ENCODE data around the gene TMPRSS9. TPM values are rescaled to one million over a fixed set of nuclear protein-coding genes. Genes with fewer than 3 reads are reported as not detected.

The TMPRSS9 gene
- total RNA-seq, 4 donors from 2014 or later, result not detected

- peaks cover 0 to 48% (median 8%) of the 10 kb centered on the region in 3 donors for H3K36me3 ChIP-seq
- 54 to 66% methylated on average over 12 of the region's 12 CpGs for WGBS, 2 donors
- H3K9me3 ChIP-seq, result peaks cover 0 to 12% (median 1%) of the 10 kb centered on the region in 4 donors
- no peak overlapping the region for H3K27ac ChIP-seq
- H3K27me3 ChIP-seq, result peaks cover 0 to 6% of the 10 kb centered on the region in 2 donors
- H3K4me3 ChIP-seq, result no peak overlapping the region
- no peak for TF ChIP-seq CTCF (IDR thresholded peaks at IDR 0.05)
- no peak for TF ChIP-seq POLR2A (IDR thresholded peaks at IDR 0.05)
- no peak for TF ChIP-seq EP300 (IDR thresholded peaks at IDR 0.05)
- H3K4me1 ChIP-seq, result peaks cover 0 to 3% (median 0%) of the 10 kb centered on the region in 4 donors
- no peak for DNase-seq (ENCODE audit: low spot score in 2 of 2)
These were observed 40.0 kb upstream of the TMPRSS9 start for GRCh38 chr19:2320049-2320448.

GRCh38 chr19:2320939-2321338, 39.1 kb upstream of the TMPRSS9 start:
- Histone ChIP-seq H3K9me3 (peaks cover 0 to 4% (median 0%) of the 10 kb centered on the region in 4 donors), H3K27me3 (peaks cover 0 to 1% of the 10 kb centered on the region in 2 donors), H3K27ac (no peak overlapping the region), H3K36me3 (peaks cover 0 to 57% (median 8%) of the 10 kb centered on the region in 3 donors), H3K4me3 (no peak overlapping the region), H3K4me1 (peaks cover 0 to 5% (median 0%) of the 10 kb centered on the region in 4 donors)
- TF ChIP-seq POLR2A (IDR thresholded peaks at IDR 0.05), result no peak
- TF ChIP-seq CTCF (IDR thresholded peaks at IDR 0.05), result no peak
- TF ChIP-seq EP300 (IDR thresholded peaks at IDR 0.05), result no peak
- WGBS, 2 donors, result 85 to 90% methylated on average over 12 of the region's 12 CpGs
- no peak for DNase-seq (ENCODE audit: low spot score in 2 of 2)

- Histone ChIP-seq H3K4me1 (peaks cover 0 to 12% (median 2%) of the 10 kb centered on the region in 4 donors), H3K36me3 (peaks cover 0 to 58% (median 8%) of the 10 kb centered on the region in 3 donors), H3K9me3 (no peaks in the 10 kb centered on the region), H3K4me3 (no peak overlapping the region), H3K27ac (no peak overlapping the region), H3K27me3 (no peaks in the 10 kb centered on the region)
- no peak for DNase-seq (ENCODE audit: low spot score in 2 of 2)
- 88 to 89% methylated on average over 26 to 34 of the region's 39 CpGs for WGBS, 2 donors
- no peak for TF ChIP-seq POLR2A (IDR thresholded peaks at IDR 0.05)
- no peak for TF ChIP-seq EP300 (IDR thresholded peaks at IDR 0.05)
- TF ChIP-seq CTCF (IDR thresholded peaks at IDR 0.05), result no peak
These were observed 38.3 kb upstream of the TMPRSS9 start for GRCh38 chr19:2321565-2322283.

- Histone ChIP-seq H3K27me3 (no peaks in the 10 kb centered on the region), H3K27ac (no peak overlapping the region), H3K36me3 (peaks cover 0 to 58% (median 8%) of the 10 kb centered on the region in 3 donors), H3K4me1 (peaks cover 0 to 22% (median 13%) of the 10 kb centered on the region in 4 donors), H3K4me3 (no peak overlapping the region), H3K9me3 (no peaks in the 10 kb centered on the region)
- TF ChIP-seq POLR2A (IDR thresholded peaks at IDR 0.05), result no peak
- TF ChIP-seq EP300 (IDR thresholded peaks at IDR 0.05), result no peak
- no peak for TF ChIP-seq CTCF (IDR thresholded peaks at IDR 0.05)
- no peak for DNase-seq (ENCODE audit: low spot score in 2 of 2)
- WGBS, 2 donors, result 88 to 92% methylated on average over 15 to 19 of the region's 19 CpGs
These were observed 36.4 kb upstream of the TMPRSS9 start for GRCh38 chr19:2323707-2324106.

GRCh38 chr19:2324220-2324948, 35.7 kb upstream of the TMPRSS9 start:
- Histone ChIP-seq H3K4me1 (peaks cover 0 to 28% (median 17%) of the 10 kb centered on the region in 4 donors), H3K27ac (peak overlapping the region in 1 of 4 donors; percentile 12), H3K9me3 (no peaks in the 10 kb centered on the region), H3K4me3 (no peak overlapping the region), H3K36me3 (peaks cover 0 to 58% (median 8%) of the 10 kb centered on the region in 3 donors), H3K27me3 (no peaks in the 10 kb centered on the region)
- TF ChIP-seq CTCF (IDR thresholded peaks at IDR 0.05) (no peak), EP300 (IDR thresholded peaks at IDR 0.05) (no peak), POLR2A (IDR thresholded peaks at IDR 0.05) (no peak)
- no peak for DNase-seq (ENCODE audit: low spot score in 2 of 2)
- 86 to 88% methylated on average over 34 of the region's 34 CpGs for WGBS, 2 donors
